HCT116 (cell line): Measurements from ENCODE around the gene SLC8A2. TPM values are rescaled to one million over a fixed set of nuclear protein-coding genes. Genes with fewer than 3 reads are reported as not detected.
A peak's percentile ranks its signal among the peaks of the same experiment; 100 is the strongest.

Source experiments
- ATAC-seq: fragments of 200-7000 bp; cut with Tn5 transposase; 2 replicates; pipeline ENCODE4 v1.9.1; 2020; ENCODE audit warnings: mild to moderate bottlenecking, moderate library complexity
- BruUV-seq: library from RNA; stranded (reverse); fragments of 400-500 nt; replicated peaks from 2 replicates; lab custom pipeline; 2021; lab: Mats Ljungman, UMichigan
- CTCF ChIA-PET: fragments of 300-600 bp; sonication (Branson Sonifier 250); formaldehyde crosslinking; loops from one replicate; lab custom pipeline; 2021; ENCODE audit warnings: antibody characterized with exemption; lab: Charles Lee
- POLR2A ChIA-PET: fragments of 300-600, 350-600 bp; sonication (Branson Sonifier 250); formaldehyde crosslinking; loops from one replicate; lab custom pipeline; 2021; ENCODE audit warnings: antibody characterized with exemption; lab: Charles Lee
- RAD21 ChIA-PET, 2 experiments: fragments of 300-600 bp; sonication (Branson Sonifier 250); formaldehyde crosslinking; loops; one replicate each; lab custom pipeline; 2023; ENCODE audit warnings: low total read pairs in 2 of 2; ENCODE audit not compliant: uncharacterized antibody in 2 of 2, unreplicated experiment in 2 of 2, low non-redundant PET in 1 of 2; lab: Charles Lee
- DNase-seq: peaks from one replicate; pipeline ENCODE4 v3.0.0-alpha.2; 2010; ENCODE audit warnings: low read depth, low spot score
- H2AFZ ChIP-seq: fragments of 200-600 bp; shearing (Covaris generic), sonication (generic); 2 replicates; pipeline ENCODE4 v1.6.1; 2017; ENCODE audit warnings: low read depth, mixed run types, mixed read lengths, antibody characterized with exemption, low read length; ENCODE audit not compliant: poor library complexity, severe bottlenecking
- H3K27ac ChIP-seq: 2 replicates; pipeline ENCODE4 v1.5.1; 2012; ENCODE audit warnings: low read depth, low read length
- H3K27me3 ChIP-seq: fragments of 200-600 bp; sonication (generic); 2 replicates; pipeline ENCODE4 v1.6.1; 2016; ENCODE audit warnings: mixed run types, low read length, mixed read lengths; ENCODE audit not compliant: insufficient read depth
- H3K36me3 ChIP-seq, 2 experiments: fragments of 200-500 bp in 1 of 2; fragments of 200-600 bp in 1 of 2; sonication (Bioruptor generic) in 1 of 2; sonication (generic) in 1 of 2; 2 replicates each; pipeline versions ENCODE4 v1.5.1 to v1.6.1; 2014 to 2016; ENCODE audit warnings: low read length in 2 of 2, inconsistent platforms in 1 of 2, mixed read lengths in 1 of 2, mixed run types in 1 of 2; ENCODE audit not compliant: insufficient read depth in 2 of 2, control insufficient read depth in 1 of 2
- H3K4me1 ChIP-seq, 2 experiments: fragments of 200-600 bp in 1 of 2; sonication (generic) in 1 of 2; 2 replicates each; pipeline versions ENCODE4 v1.5.1 to v1.6.1; 2012 to 2017; ENCODE audit warnings: low read length in 2 of 2, inconsistent platforms in 1 of 2, mild to moderate bottlenecking in 1 of 2, mixed read lengths in 1 of 2, mixed run types in 1 of 2, moderate library complexity in 1 of 2; ENCODE audit not compliant: insufficient read depth in 2 of 2, control insufficient read depth in 1 of 2
- H3K4me2 ChIP-seq: fragments of 200-600 bp; sonication (generic); 2 replicates; pipeline ENCODE4 v1.6.1; 2017; ENCODE audit warnings: mixed run types, low read length, mixed read lengths
- H3K4me3 ChIP-seq, 2 experiments: fragments of 200-600 bp in 1 of 2; sonication (generic) in 1 of 2; replicated peaks in 1 of 2; 2 replicates each; pipeline ENCODE4 v1.5.1; 2011 to 2016; ENCODE audit warnings: low read length in 2 of 2, control low read depth in 1 of 2, low read depth in 1 of 2, mild to moderate bottlenecking in 1 of 2, mixed read lengths in 1 of 2, mixed run types in 1 of 2
- H3K79me2 ChIP-seq: fragments of 200-600 bp; sonication (generic); 2 replicates; pipeline ENCODE4 v1.6.1; 2017; ENCODE audit warnings: mild to moderate bottlenecking, mixed run types, low read length, moderate library complexity, mixed read lengths; ENCODE audit not compliant: insufficient read depth
- H3K9ac ChIP-seq: fragments of 200-600 bp; sonication (generic); 2 replicates; pipeline ENCODE4 v1.6.1; 2016; ENCODE audit warnings: low read length, mixed read lengths
- H3K9me2 ChIP-seq: fragments of 200-600 bp; sonication (generic), shearing (Covaris generic); 2 replicates; pipeline ENCODE4 v1.6.1; 2017; ENCODE audit warnings: mixed run types, mild to moderate bottlenecking, moderate library complexity; ENCODE audit not compliant: insufficient read depth
- H3K9me3 ChIP-seq, 2 experiments: fragments of 200-500 bp in 1 of 2; fragments of 200-600 bp in 1 of 2; sonication (Bioruptor generic) in 1 of 2; sonication (generic) in 1 of 2; 2 replicates each; pipeline ENCODE4 v1.6.1; 2014 to 2017; ENCODE audit warnings: low read length in 2 of 2, mixed read lengths in 2 of 2, inconsistent platforms in 1 of 2, low read depth in 1 of 2, mild to moderate bottlenecking in 1 of 2, mixed run types in 1 of 2, moderate library complexity in 1 of 2; ENCODE audit not compliant: control insufficient read depth in 1 of 2, insufficient read depth in 1 of 2
- H4K20me1 ChIP-seq: fragments of 200-600 bp; sonication (generic), shearing (Covaris generic); 2 replicates; pipeline ENCODE4 v1.6.1; 2017; ENCODE audit warnings: mixed run types, mild to moderate bottlenecking, moderate library complexity; ENCODE audit not compliant: insufficient read depth
- EZH2phosphoT487 ChIP-seq: fragments of 200-600 bp; IDR thresholded peaks from 2 replicates; pipeline ENCODE4 v1.6.1; 2018; ENCODE audit warnings: antibody characterized with exemption, borderline replicate concordance
- FOSL1 ChIP-seq: IDR thresholded peaks from 2 replicates; pipeline ENCODE4 v1.6.1; 2012; ENCODE audit warnings: low read depth
- ZFX ChIP-seq: fragments of 450-650 bp; IDR thresholded peaks from 2 replicates; pipeline ENCODE4 v1.6.1; 2017
- intact Hi-C: fragments of 100-400 bp; cut with micrococcal nuclease; formaldehyde crosslinking; loops from 2 replicates; pipeline ENCODE4 v1.10.0; 2022
- total RNA-seq: library from RNA; stranded (reverse); gene quantifications from one replicate; pipeline ENCODE4 v1.2.1, GENCODE V29; 2021; ENCODE audit not compliant: unreplicated experiment
- TF ChIP-seq, protein P1 (sequence below): IDR thresholded peaks from 2 replicates; pipeline ENCODE4 v1.6.1; 2012; ENCODE audit warnings: low read depth

SLC8A2 gene
- total RNA-seq, 1 experiment from 2014 or later = 0.98 TPM

DNA sequence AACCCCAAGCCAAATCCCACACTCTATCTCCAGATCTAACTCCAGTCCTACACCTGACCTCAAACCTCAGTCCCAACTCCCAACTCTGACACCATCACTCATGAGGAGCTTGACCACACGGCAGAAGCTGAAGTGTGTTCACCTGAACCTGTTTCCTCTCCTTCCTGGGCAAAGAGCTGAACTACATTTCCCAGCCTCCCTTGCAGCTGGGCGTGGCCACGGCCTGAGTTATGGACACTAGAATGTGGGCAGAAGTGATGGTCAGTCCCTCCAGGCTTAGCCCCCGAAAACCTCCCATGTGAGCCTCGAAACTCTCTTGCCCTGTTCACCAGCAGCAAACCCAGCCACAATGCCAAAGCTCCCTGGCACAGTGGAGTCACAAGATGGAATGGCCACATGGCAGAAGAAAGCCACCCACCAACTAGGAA is 32.9 kb downstream of the SLC8A2 start (continued):
- TF ChIP-seq EZH2phosphoT487 (no peak), FOSL1 (no peak)

DNA sequence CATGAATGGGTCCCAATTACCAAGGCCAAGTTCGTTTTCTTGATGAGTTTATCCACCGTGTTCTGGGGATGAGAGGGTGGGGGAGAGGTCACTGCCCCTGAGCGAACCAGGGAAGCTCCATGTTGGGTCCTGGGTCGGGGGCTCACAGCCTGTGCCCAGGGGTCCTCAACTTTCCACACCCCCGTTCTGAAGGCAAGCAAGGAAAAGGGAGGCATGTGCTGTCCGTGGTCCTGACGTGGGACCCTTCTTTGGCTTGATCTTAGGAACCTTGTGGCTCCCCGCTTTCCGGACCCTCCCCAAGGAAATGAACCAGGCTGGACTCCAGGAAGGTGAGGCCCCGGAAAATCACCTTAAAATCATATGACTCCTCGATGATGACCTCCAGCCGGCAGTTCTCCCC is 34.2 kb downstream of the SLC8A2 start:
- no peak for ATAC-seq
- H4K20me1 ChIP-seq = no peaks in the 10 kb centered on the region
- no peak overlapping the region for H3K4me2 ChIP-seq
- BruUV-seq = no TSS peak
- no peaks in the 10 kb centered on the region for H3K79me2 ChIP-seq
- intact Hi-C loops = no loop called here
- no peaks in the 10 kb centered on the region for H3K9me2 ChIP-seq
- H3K4me1 ChIP-seq = peaks cover 0 to 10% of the 10 kb centered on the region in 2 experiments; a peak in 2 of 4 replicates
- no peak overlapping the region for H3K9ac ChIP-seq
- ChIA-PET CTCF (interaction anchor here (1.5 to 3.2 kb wide), 4 partner anchors 9 to 274 kb away, joined by 13 to 68 read pairs (median 22); partner anchors contain the start of genes EHD2 and NAPA), RAD21 (no interaction called here), POLR2A (no interaction called here)
- no peaks in the 10 kb centered on the region for H3K9me3 ChIP-seq
- no peak overlapping the region for H3K27ac ChIP-seq
- no peaks in the 10 kb centered on the region for H3K36me3 ChIP-seq
- no peak overlapping the region for H3K4me3 ChIP-seq
- no peak overlapping the region for H2AFZ ChIP-seq
- TF ChIP-seq, protein P1, sequence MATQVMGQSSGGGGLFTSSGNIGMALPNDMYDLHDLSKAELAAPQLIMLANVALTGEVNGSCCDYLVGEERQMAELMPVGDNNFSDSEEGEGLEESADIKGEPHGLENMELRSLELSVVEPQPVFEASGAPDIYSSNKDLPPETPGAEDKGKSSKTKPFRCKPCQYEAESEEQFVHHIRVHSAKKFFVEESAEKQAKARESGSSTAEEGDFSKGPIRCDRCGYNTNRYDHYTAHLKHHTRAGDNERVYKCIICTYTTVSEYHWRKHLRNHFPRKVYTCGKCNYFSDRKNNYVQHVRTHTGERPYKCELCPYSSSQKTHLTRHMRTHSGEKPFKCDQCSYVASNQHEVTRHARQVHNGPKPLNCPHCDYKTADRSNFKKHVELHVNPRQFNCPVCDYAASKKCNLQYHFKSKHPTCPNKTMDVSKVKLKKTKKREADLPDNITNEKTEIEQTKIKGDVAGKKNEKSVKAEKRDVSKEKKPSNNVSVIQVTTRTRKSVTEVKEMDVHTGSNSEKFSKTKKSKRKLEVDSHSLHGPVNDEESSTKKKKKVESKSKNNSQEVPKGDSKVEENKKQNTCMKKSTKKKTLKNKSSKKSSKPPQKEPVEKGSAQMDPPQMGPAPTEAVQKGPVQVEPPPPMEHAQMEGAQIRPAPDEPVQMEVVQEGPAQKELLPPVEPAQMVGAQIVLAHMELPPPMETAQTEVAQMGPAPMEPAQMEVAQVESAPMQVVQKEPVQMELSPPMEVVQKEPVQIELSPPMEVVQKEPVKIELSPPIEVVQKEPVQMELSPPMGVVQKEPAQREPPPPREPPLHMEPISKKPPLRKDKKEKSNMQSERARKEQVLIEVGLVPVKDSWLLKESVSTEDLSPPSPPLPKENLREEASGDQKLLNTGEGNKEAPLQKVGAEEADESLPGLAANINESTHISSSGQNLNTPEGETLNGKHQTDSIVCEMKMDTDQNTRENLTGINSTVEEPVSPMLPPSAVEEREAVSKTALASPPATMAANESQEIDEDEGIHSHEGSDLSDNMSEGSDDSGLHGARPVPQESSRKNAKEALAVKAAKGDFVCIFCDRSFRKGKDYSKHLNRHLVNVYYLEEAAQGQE = peak; percentile 80; the same call in 1 of the 2 replicates
- no peak for TF ChIP-seq ZFX
- DNase-seq = no peak
- no peaks in the 10 kb centered on the region for H3K27me3 ChIP-seq
